Mesenteric fat pad (tissue), 1 donor: Measurements from ENCODE around the gene PRF1. TPM values are rescaled to one million over a fixed set of nuclear protein-coding genes. Genes with fewer than 3 reads are reported as not detected.
"Not testable (repeated sequence)": the region's sequence is repeated elsewhere in the genome, so short reads cannot be mapped to it uniquely, and the experiment has no call there.

Source experiments
- DNase-seq: peaks from one replicate; pipeline ENCODE4 v3.0.0-alpha.2; 2020; ENCODE audit warnings: low spot score
- total RNA-seq: library from RNA; stranded (reverse); fragmentation: NEBNext Ultra II Directional; extraction: Animal tissue kit (Norgen Biotek cat#: 25700); gene quantifications from one replicate; pipeline ENCODE4 v1.2.1, GENCODE V29; 2021
- donor health status: DM: yes; HTN: yes; CAD: no.

Gene PRF1
- total RNA-seq, 1 donor from 2014 or later = 4.0 TPM

GRCh38 chr10:70594161-70594560 is 8.4 kb downstream of the PRF1 start:
- DNase-seq = peak; percentile 68

GRCh38 chr10:70593513-70593890 is 9.0 kb downstream of the PRF1 start:
- no peak for DNase-seq

GRCh38 chr10:70592746-70593512 is 9.6 kb downstream of the PRF1 start:
- DNase-seq = peak; percentile 73

- DNase-seq = peak; percentile 35
These were observed 10.3 kb downstream of the PRF1 start for GRCh38 chr10:70592186-70592735.

- DNase-seq = peak; percentile 51
These were observed 11.7 kb downstream of the PRF1 start for GRCh38 chr10:70590655-70591416.

- peak; percentile 24 for DNase-seq
These were observed 12.5 kb downstream of the PRF1 start for GRCh38 chr10:70589762-70590654.

GRCh38 chr10:70588859-70589570 is 13.5 kb downstream of the PRF1 start:
- DNase-seq = peak; percentile 43

GRCh38 chr10:70588255-70588654 is 14.3 kb downstream of the PRF1 start:
- peak; percentile 41 for DNase-seq

GRCh38 chr10:70587045-70587658 is 15.4 kb downstream of the PRF1 start:
- peak; percentile 26 for DNase-seq

GRCh38 chr10:70586348-70586930 is 16.1 kb downstream of the PRF1 start:
- DNase-seq = peak; percentile 49

- peak; percentile 28 for DNase-seq
These were observed 16.9 kb downstream of the PRF1 start for GRCh38 chr10:70585578-70586169.

GRCh38 chr10:70584909-70585544 is 17.5 kb downstream of the PRF1 start:
- peak; percentile 69 for DNase-seq

GRCh38 chr10:70584366-70584765 is 18.2 kb downstream of the PRF1 start:
- peak; percentile 64 for DNase-seq

- DNase-seq = no peak
These were observed 18.9 kb downstream of the PRF1 start for GRCh38 chr10:70583669-70584037.

GRCh38 chr10:70582793-70583668 is 19.5 kb downstream of the PRF1 start:
- peak; percentile 69 for DNase-seq

- not testable (repeated sequence) for DNase-seq
These were observed 21.4 kb downstream of the PRF1 start for GRCh38 chr10:70581176-70581575.

- no peak for DNase-seq
These were observed 23.1 kb downstream of the PRF1 start for GRCh38 chr10:70579234-70580002.
